ENCODE measurements around the gene ATXN3.

DNA sequence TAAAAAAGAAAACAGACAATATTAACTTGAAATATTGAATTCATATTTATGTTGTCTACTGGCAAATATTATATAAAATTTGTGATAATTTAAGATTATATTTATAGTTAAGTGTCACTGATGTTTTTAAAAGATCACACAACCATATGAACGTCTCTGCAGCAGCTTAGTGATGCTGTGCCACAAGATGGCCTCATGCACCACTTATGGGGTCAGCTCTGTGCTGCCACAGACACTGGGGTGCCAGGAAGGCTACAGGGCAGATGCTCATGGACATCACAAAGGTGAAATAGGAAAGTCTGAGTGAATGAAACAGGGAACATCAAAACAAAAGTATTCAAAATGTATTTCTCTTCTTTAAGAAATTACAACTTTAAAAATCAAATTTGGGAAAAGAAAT lies 13.1 kb downstream of the ATXN3 start:
- peak in 1 of 11 experiments; percentile 12 for TF ChIP-seq CTCF (IDR thresholded peaks at IDR 0.05 in 8 of 11, conservative IDR thresholded peaks at IDR 0.05 in 3 of 11)
- no peak for TF ChIP-seq POLR2A (IDR thresholded peaks at IDR 0.05)

All from spleen (tissue), 7 donors.